ENCODE results near the gene ADGRV1. TPM values are rescaled to one million over a fixed set of nuclear protein-coding genes. Genes with fewer than 3 reads are reported as not detected.
A peak's percentile ranks its signal among the peaks of the same experiment; 100 is the strongest.

ADGRV1 gene
- total and polyA plus RNA-seq, 9 of the 15 experiments (the other 6 are each of a cell fraction or from before 2014, with no cell fraction given) = 21.7 to 156 (median 58.2) TPM

DNA sequence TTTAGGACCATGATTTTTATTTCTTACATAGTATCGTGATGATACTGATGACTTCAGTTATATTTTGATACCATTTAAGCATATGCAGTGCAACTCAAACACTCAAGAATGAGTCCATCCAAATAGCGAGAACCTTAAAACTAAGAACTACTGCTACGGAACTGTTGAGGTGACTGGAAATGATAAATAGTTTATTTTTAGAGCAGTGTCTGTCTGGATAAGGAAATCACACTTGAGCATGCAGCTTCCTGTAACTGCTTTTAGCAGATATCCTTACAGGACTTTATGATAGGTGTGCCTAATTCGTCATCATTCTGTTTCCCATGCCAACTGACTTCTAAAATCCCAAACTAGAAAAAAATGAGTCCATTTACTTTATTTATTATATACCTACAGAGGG lies 85.5 kb downstream of the ADGRV1 start (continued):
- TF ChIP-seq, protein P1, sequence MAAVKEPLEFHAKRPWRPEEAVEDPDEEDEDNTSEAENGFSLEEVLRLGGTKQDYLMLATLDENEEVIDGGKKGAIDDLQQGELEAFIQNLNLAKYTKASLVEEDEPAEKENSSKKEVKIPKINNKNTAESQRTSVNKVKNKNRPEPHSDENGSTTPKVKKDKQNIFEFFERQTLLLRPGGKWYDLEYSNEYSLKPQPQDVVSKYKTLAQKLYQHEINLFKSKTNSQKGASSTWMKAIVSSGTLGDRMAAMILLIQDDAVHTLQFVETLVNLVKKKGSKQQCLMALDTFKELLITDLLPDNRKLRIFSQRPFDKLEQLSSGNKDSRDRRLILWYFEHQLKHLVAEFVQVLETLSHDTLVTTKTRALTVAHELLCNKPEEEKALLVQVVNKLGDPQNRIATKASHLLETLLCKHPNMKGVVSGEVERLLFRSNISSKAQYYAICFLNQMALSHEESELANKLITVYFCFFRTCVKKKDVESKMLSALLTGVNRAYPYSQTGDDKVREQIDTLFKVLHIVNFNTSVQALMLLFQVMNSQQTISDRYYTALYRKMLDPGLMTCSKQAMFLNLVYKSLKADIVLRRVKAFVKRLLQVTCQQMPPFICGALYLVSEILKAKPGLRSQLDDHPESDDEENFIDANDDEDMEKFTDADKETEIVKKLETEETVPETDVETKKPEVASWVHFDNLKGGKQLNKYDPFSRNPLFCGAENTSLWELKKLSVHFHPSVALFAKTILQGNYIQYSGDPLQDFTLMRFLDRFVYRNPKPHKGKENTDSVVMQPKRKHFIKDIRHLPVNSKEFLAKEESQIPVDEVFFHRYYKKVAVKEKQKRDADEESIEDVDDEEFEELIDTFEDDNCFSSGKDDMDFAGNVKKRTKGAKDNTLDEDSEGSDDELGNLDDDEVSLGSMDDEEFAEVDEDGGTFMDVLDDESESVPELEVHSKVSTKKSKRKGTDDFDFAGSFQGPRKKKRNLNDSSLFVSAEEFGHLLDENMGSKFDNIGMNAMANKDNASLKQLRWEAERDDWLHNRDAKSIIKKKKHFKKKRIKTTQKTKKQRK (IDR thresholded peaks at IDR 0.05; ENCODE audit: borderline replicate concordance, low read depth, low read length) = no peak
- TF ChIP-seq ZNF239 (CRISPR knock-in tag; IDR thresholded peaks at IDR 0.05) (no peak; the same call in 1 of the 2 replicates), BCL6 (CRISPR knock-in tag; IDR thresholded peaks at IDR 0.05) (no peak), MAFK (IDR thresholded peaks at IDR 0.05; ENCODE audit: low read length) (0 out of 2 replicates have a peak, but pooled peaks have one; percentile 17), DPF2 (IDR thresholded peaks at IDR 0.05) (peak; percentile 95), MAFF (IDR thresholded peaks at IDR 0.05; ENCODE audit: low read length) (no peak), RCOR1 (IDR thresholded peaks at IDR 0.05; ENCODE audit: borderline replicate concordance in 1 of 2, low read depth in 2 of 2, low read length in 2 of 2) (peak; percentile 59 to 96), COPS2 (conservative IDR thresholded peaks at IDR 0.05) (no peak), TEAD4 (IDR thresholded peaks at IDR 0.05; ENCODE audit: low read length) (peak; percentile 99), TEAD4 (CRISPR knock-in tag; IDR thresholded peaks at IDR 0.05; ENCODE audit: borderline replicate concordance) (no peak), IRF2 (CRISPR knock-in tag; IDR thresholded peaks at IDR 0.05) (no peak), HCFC1 (IDR thresholded peaks at IDR 0.05; ENCODE audit: low read depth, low read length) (no peak), ZZZ3 (IDR thresholded peaks at IDR 0.05) (no peak), ZNF224 (CRISPR knock-in tag; IDR thresholded peaks at IDR 0.05) (no peak), SAP30 (IDR thresholded peaks at IDR 0.05; ENCODE audit: borderline replicate concordance, insufficient read depth, low read depth, low read length, poor library complexity, severe bottlenecking) (no peak), SAFB (IDR thresholded peaks at IDR 0.05; ENCODE audit: borderline replicate concordance, low read depth, low read length) (no peak), BRF1 (IDR thresholded peaks at IDR 0.05; ENCODE audit: borderline replicate concordance, extremely low read depth, insufficient read length) (no peak)
- TF ChIP-seq, protein P2, sequence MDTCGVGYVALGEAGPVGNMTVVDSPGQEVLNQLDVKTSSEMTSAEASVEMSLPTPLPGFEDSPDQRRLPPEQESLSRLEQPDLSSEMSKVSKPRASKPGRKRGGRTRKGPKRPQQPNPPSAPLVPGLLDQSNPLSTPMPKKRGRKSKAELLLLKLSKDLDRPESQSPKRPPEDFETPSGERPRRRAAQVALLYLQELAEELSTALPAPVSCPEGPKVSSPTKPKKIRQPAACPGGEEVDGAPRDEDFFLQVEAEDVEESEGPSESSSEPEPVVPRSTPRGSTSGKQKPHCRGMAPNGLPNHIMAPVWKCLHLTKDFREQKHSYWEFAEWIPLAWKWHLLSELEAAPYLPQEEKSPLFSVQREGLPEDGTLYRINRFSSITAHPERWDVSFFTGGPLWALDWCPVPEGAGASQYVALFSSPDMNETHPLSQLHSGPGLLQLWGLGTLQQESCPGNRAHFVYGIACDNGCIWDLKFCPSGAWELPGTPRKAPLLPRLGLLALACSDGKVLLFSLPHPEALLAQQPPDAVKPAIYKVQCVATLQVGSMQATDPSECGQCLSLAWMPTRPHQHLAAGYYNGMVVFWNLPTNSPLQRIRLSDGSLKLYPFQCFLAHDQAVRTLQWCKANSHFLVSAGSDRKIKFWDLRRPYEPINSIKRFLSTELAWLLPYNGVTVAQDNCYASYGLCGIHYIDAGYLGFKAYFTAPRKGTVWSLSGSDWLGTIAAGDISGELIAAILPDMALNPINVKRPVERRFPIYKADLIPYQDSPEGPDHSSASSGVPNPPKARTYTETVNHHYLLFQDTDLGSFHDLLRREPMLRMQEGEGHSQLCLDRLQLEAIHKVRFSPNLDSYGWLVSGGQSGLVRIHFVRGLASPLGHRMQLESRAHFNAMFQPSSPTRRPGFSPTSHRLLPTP (IDR thresholded peaks at IDR 0.05; ENCODE audit: borderline replicate concordance, extremely low read depth, insufficient read length) = no peak
- TF ChIP-seq, protein P3, sequence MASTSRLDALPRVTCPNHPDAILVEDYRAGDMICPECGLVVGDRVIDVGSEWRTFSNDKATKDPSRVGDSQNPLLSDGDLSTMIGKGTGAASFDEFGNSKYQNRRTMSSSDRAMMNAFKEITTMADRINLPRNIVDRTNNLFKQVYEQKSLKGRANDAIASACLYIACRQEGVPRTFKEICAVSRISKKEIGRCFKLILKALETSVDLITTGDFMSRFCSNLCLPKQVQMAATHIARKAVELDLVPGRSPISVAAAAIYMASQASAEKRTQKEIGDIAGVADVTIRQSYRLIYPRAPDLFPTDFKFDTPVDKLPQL (IDR thresholded peaks at IDR 0.05; ENCODE audit: extremely low read depth, insufficient read length) = no peak
- TF ChIP-seq, protein P4, sequence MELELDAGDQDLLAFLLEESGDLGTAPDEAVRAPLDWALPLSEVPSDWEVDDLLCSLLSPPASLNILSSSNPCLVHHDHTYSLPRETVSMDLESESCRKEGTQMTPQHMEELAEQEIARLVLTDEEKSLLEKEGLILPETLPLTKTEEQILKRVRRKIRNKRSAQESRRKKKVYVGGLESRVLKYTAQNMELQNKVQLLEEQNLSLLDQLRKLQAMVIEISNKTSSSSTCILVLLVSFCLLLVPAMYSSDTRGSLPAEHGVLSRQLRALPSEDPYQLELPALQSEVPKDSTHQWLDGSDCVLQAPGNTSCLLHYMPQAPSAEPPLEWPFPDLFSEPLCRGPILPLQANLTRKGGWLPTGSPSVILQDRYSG (tag; conservative IDR thresholded peaks at IDR 0.05; ENCODE audit: low read depth) = no peak

Measured in K562 (cell line).